Left renal pelvis (tissue), 4 donors: ENCODE measurements around the gene GNPAT. TPM values are rescaled to one million over a fixed set of nuclear protein-coding genes. Genes with fewer than 3 reads are reported as not detected.
"Not testable (repeated sequence)": the region's sequence is repeated elsewhere in the genome, so short reads cannot be mapped to it uniquely, and the experiment has no call there.

Source experiments
- DNase-seq, 4 donors: peaks; one replicate each; pipeline ENCODE4 v3.0.0-alpha.2; 2013; ENCODE audit warnings: low read depth in 4 of 4, low spot score in 3 of 4
- polyA plus RNA-seq, 4 donors: library from polyadenylated mRNA; unstranded; fragments of 120-200 nt; gene quantifications; one replicate each; pipeline ENCODE4 v1.2.1, GENCODE V29; 2013; ENCODE audit not compliant: insufficient read length in 4 of 4

The GNPAT gene
- polyA plus RNA-seq, 4 donors, result 45.9 to 77.0 (median 67.9) TPM

DNA sequence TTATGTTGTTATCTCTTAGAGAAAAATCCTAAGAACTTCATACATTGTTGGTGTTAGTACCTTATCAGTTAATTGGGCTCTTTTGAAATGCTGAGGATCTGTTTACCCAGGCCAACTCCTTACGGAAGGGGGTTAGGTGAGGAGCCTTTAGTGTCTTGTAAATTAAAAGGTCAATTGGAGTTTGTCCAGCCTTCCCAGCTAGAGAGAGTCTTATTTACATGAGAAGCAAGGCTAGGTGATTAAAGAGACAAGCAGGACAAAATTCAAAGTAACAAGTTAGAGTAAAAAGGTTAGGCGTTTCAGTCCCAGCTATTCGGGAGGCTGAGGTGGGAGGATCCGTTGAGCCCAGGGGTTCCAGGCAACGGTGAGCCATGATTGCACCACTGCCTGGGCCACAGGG, 28.7 kb upstream of the GNPAT start:
- DNase-seq, result not testable (repeated sequence)

DNA sequence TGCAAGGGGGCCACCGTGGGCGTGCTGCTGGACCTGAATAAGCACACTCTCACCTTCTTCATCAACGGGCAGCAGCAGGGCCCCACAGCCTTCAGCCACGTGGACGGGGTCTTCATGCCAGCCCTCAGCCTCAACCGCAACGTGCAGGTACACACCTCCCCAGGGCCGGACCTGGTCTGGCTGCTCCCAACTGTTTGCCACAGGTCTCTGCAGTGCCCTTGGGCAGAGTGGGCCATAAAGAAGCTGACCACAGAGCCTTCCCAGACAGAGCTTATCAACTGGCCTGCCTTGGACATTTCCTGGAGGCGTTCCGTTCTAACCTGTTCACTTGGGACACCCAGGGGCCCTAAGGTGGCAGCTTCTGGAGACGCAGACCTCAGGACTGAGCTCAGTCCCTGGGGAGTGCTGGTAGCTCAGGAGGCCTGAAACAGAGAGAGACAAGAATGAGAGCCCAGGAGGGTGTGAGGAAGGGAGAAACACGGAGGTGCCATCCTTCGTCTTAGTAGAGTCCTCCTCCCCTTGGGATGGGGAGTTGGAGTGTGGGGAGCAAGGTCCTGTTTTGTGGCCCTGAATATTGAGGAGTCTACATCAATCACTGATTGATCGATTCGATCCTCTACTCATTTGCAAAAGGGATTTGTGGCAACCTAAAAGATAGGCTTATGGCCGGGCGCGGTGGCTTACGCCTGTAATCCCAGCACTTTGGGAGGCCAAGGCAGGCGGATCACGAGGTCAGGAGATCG, 27.0 kb upstream of the GNPAT start:
- DNase-seq, result no peak

DNA sequence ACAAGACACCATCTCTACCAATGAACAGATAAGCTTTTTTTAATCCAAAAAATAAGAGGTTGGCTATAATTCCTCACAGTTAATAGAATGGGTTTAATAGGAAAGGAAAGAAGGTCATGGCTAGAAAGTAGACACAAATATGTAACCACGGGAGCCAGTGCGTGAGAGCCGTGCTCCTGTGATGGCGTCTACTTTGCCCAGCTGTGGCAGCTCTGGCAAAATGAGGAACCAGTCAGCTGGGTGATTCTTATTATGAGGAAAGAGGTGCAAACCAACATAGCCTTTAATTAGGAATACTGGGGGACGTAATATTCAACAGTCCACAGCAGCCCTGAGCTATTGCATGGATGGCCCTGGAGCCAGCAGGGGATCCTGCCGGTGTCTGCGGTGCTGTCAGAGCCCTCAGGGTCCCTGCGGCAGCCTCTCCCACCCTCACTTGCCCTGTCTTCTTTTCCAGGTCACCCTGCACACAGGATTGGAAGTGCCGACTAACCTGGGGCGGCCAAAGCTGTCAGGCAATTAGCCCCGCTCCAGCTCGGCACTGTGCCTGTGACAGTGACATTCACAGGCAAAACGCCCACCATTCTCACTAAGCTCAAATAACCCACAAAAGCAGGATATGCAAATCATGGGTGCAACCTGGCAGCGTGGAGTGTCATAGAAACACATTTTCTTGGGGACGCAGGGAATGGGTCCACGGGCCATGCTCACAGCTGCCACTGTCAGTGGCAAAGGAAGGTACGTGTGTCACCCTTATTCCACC, 25.9 kb upstream of the GNPAT start:
- DNase-seq, result no peak

- DNase-seq, result no peak
Measured at GRCh38 chr1:231215681-231216385, 25.2 kb upstream of the GNPAT start.

GRCh38 chr1:231216498-231216897, 24.5 kb upstream of the GNPAT start:
- DNase-seq, result no peak

GRCh38 chr1:231217056-231217455, 24.0 kb upstream of the GNPAT start:
- DNase-seq, result no peak

GRCh38 chr1:231218078-231218477, 22.9 kb upstream of the GNPAT start:
- no peak for DNase-seq

GRCh38 chr1:231219422-231220401, 21.3 kb upstream of the GNPAT start:
- no peak for DNase-seq

GRCh38 chr1:231220801-231221200, 20.2 kb upstream of the GNPAT start:
- no peak for DNase-seq

- DNase-seq, result no peak
Measured at GRCh38 chr1:231226156-231226555, 14.9 kb upstream of the GNPAT start.

DNA sequence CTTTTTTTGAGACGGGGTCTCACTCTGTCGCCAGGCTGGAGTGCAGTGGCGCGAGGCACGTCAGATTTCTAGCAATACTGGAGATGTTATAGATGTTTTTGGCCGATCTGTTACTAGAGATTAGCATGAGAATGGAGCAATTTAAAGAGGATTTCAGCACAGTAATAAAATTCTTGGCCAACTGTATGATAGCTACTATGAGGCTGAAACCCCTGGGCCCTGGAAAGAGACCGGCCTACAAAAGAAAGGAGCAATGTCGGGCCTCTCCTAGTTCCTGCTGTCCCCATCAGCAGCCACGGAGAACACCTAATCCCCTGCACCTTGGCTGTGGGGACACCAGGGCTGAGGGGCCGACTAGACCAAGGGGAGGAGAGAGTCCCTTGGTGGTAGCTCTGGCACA, 9.5 kb upstream of the GNPAT start:
- no peak for DNase-seq

GRCh38 chr1:231232870-231233734, 7.9 kb upstream of the GNPAT start:
- no peak for DNase-seq

DNA sequence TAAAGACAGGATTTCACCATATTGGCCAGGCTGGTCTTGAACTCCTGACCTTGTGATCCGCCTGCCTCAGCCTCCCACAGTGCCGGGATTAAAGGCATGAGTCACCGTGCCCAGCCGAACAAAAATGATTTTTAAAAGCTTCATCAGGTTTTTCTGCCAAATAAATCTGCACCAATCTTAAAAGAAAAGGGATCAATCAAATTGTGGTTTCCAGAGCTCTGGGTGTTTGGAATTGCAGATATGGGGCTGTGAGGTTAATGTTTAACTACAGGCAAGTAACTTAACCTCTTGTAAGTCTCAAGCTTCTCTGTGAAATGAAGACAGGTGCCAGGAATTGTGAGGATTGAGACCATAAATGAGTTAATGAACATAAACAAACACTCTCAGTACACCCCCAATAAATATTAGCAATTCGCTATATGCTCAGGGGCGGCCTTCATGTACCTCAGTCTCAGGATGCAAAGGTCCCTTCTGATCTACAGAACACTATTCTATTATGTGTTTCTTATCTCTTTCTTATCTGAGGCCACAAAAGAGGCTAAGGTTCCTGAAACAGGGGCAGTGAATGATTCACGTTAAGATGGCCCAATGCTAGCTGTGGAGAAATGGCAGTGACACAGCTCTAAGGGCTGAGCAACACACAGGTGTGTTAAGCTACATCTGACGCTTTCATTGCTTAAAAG, 7.1 kb upstream of the GNPAT start:
- no peak for DNase-seq

DNA sequence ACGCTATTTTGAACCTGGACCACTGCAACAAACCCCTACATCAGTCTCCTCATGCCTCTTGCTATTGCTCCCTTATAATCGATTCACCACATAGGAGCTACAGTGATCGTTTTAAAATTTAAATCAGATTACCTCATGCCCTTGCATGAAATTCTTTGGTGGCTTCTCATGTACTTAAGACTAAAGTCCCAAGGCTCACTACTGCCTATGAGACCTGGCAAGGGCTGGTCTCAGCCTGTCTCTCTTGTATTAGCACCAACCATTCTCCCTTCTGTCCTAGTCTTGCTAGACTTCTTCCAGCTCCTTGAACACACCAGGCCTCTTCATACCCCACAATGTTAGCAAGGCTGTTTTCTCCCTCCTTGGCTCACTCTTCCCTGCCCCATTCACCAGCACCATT, 6.5 kb upstream of the GNPAT start:
- DNase-seq, result no peak

DNA sequence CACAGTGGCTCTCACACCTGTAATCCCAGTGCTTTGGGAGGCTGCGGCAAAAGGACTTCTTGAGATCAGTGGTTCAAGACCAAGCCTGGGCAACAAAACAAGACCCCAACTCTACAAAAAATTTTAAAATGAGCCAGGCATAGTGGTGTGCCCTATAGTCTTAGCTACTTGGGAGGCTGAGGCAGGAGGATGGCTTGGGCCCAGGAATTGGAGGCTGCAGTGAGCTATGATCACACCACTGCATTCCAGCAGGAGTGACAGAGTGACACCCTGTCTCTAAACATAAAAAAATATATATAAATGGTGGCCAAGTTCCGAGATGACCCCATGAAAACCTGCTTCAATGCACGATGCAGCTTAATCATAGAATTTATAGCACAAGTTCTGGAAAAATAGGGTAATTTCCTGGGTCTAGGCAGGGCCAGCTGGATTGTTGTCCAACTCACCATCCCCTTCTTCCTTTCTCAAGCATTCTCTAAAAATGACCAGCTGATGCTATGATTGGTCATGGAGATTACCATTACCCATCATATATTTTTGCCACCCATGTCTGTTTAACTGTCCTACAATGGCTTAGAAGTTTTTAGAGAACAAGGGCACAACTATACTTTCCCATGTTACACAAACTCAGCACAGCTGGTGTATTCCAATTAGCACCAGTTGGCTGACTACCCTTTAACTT, 5.3 kb upstream of the GNPAT start:
- DNase-seq, result no peak

GRCh38 chr1:231236208-231236591, 4.8 kb upstream of the GNPAT start:
- DNase-seq, result no peak

DNA sequence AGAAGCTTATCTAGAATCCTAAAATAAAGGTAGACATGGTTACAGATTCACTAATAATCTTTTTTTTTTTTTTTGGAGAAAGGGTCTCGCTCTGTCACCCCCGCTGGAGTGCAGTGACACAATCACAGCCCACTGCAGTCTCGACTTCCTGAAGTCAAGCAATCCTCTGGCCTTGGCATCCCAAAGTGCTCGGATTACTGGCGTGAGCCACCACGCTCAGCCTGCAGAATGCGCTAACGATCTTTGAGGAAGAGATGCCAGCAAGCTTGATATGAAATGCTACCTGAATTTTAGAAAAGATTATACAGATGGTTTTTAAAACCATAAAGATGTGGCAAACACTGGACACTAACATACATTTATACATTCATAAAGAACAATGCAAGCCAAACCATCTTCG, 4.1 kb upstream of the GNPAT start:
- DNase-seq, result no peak

DNA sequence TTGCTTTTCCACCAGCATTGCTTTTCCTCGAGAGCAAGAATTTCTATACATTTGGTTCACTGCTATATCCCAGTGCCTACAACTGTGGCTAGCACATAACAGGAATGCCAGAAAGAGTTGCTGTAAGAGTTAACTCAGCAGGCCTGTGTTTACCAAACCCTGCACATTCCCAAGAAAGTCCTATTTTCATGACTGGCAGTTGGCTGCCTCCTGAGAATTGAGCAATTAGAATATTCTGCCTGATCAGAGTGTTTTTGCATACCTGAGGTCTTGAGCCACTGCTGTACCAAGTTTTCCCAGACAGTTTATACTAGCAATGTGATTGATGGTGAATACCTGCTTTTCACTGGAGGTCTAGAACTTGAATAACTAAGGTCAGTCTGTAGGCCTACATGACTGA, 2.7 kb upstream of the GNPAT start:
- DNase-seq, result no peak
